Neural progenitor cell (in vitro differentiated cells): ENCODE results near the gene C19orf81. TPM values are rescaled to one million over a fixed set of nuclear protein-coding genes. Genes with fewer than 3 reads are reported as not detected.

Experiments
- DNase-seq: peaks from one replicate; pipeline ENCODE4 v3.0.0-alpha.2; 2016; ENCODE audit warnings: low spot score
- H2AFZ ChIP-seq: fragments of 200-600 bp; sonication (generic); replicated peaks from 2 replicates; pipeline ENCODE4 v1.6.1; 2016; ENCODE audit warnings: antibody characterized with exemption
- H3F3A ChIP-seq: fragments of 200-600 bp; sonication (generic); 2 replicates; pipeline ENCODE4 v1.6.1; 2016; ENCODE audit warnings: antibody characterized with exemption, low read depth
- H3K27ac ChIP-seq: fragments of 200-600 bp; sonication (generic); 2 replicates; pipeline ENCODE4 v1.5.1; 2016; ENCODE audit warnings: mild to moderate bottlenecking
- H3K27me3 ChIP-seq: fragments of 200-600 bp; sonication (generic); 2 replicates; pipeline ENCODE4 v1.6.1; 2016; ENCODE audit warnings: mild to moderate bottlenecking, moderate library complexity
- H3K36me3 ChIP-seq: fragments of 200-600 bp; sonication (generic); 2 replicates; pipeline ENCODE4 v1.5.1; 2016
- H3K4me1 ChIP-seq: fragments of 200-600 bp; sonication (generic); 2 replicates; pipeline ENCODE4 v1.6.1; 2016; ENCODE audit warnings: mixed run types
- H3K4me2 ChIP-seq: fragments of 200-600 bp; sonication (generic); 2 replicates; pipeline ENCODE4 v1.6.1; 2016
- H3K4me3 ChIP-seq: fragments of 200-600 bp; sonication (generic); 2 replicates; pipeline ENCODE4 v1.5.1; 2016
- H3K79me2 ChIP-seq: fragments of 200-600 bp; sonication (generic); 2 replicates; pipeline ENCODE4 v1.6.1; 2016; ENCODE audit warnings: low read depth
- H3K9ac ChIP-seq: fragments of 200-600 bp; sonication (generic); 2 replicates; pipeline ENCODE4 v1.6.1; 2016
- H3K9me3 ChIP-seq: fragments of 200-600 bp; sonication (generic); 2 replicates; pipeline ENCODE4 v1.5.1; 2016; ENCODE audit warnings: low read depth
- H4K20me1 ChIP-seq: fragments of 200-600 bp; sonication (generic); 2 replicates; pipeline ENCODE4 v1.6.1; 2016; ENCODE audit warnings: low read depth
- H3K27ac Mint-ChIP-seq: 3 replicates; pipeline ENCODE4 v1.8.0; 2021; ENCODE audit warnings: mixed read lengths
- H3K27me3 Mint-ChIP-seq: 2 replicates; pipeline ENCODE4 v1.8.0; 2022; ENCODE audit warnings: low read depth, mild to moderate bottlenecking, inconsistent platforms, moderate library complexity, mixed read lengths; ENCODE audit not compliant: insufficient read depth
- H3K36me3 Mint-ChIP-seq: 3 replicates; pipeline ENCODE4 v1.8.0; 2021; ENCODE audit warnings: mixed read lengths
- H3K4me1 Mint-ChIP-seq: 3 replicates; pipeline ENCODE4 v1.8.0; 2021; ENCODE audit warnings: mixed read lengths
- H3K4me3 Mint-ChIP-seq: 3 replicates; pipeline ENCODE4 v1.8.0; 2021; ENCODE audit warnings: mild to moderate bottlenecking, moderate library complexity, mixed read lengths
- H3K9me3 Mint-ChIP-seq: 3 replicates; pipeline ENCODE4 v1.8.0; 2020; ENCODE audit warnings: mixed read lengths
- EZH2 ChIP-seq: fragments of 200-600 bp; sonication (generic); IDR thresholded peaks from 2 replicates; pipeline ENCODE4 v1.6.1; 2017; ENCODE audit warnings: antibody characterized with exemption, mild to moderate bottlenecking, moderate library complexity
- EZH2phosphoT487 ChIP-seq: fragments of 200-600 bp; sonication (generic); IDR thresholded peaks from 2 replicates; pipeline ENCODE4 v1.6.1; 2017; ENCODE audit warnings: antibody characterized with exemption
- total RNA-seq: library from RNA; depleted of rRNA; stranded (reverse); fragments of >200 nt; gene quantifications from 2 replicates; pipeline ENCODE4 v1.2.3, GENCODE V29; 2015; ENCODE audit warnings: low replicate concordance
- TF ChIP-seq, protein P1 (sequence below): fragments of 200-600 bp; sonication (generic); IDR thresholded peaks from 2 replicates; pipeline ENCODE4 v1.5.1; 2017; ENCODE audit warnings: antibody characterized with exemption, mild to moderate bottlenecking

Gene C19orf81
- total RNA-seq, 1 donor from 2014 or later: 1.3 TPM

DNA sequence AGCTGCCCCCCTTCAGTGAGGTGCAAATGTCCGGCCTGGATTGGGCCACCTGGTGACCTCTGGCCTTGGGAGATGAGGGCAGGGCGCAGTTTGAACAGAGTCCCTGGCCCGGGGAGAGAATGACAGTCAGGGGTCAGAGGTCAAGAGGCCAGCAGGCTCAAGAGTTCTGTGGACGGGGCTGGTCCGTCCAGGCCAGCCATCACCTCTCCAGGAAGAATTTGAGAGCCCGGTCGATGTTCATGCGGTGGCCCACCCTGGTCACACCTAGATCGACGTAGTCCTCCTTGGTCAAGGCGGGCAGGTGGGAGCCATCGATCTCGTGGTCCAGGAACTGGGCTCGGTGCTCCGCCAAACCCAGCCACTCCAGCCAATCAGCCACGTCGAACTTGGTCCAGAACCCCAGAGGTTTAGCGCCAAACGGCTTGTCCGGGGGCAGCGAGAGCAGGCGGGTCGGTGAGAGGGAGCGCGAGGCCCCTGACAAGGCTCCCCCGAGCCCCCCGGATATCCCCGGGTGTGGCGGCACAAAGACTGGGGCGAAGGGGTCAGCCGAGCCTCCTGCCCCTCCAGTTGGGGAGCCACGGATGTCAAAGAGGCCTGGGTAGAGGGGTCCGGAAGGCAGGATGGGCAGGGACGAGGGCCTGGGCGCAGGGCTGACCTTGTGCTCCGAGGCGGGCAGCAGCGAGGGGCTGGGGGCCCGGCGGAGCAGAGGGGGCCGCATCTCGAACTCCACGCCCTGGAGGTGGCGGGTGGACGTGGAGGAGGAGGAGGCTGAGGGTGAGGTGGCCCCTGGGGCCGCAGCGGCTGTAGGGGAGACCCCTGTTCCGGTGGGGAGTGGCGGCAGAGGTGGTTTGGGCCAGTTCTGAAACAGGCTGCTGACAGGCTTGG, 12.8 kb downstream of the C19orf81 start:
- H3K9ac ChIP-seq: no peak overlapping the region
- no peaks in the 10 kb centered on the region for H4K20me1 ChIP-seq
- peaks cover 31% of the 10 kb centered on the region for H3K4me1 Mint-ChIP-seq
- no peak for DNase-seq
- H3K36me3 Mint-ChIP-seq: peaks cover 5% of the 10 kb centered on the region
- peaks cover 7% of the 10 kb centered on the region for H3F3A ChIP-seq
- H3K4me2 ChIP-seq: no peak overlapping the region
- H3K79me2 ChIP-seq: no peaks in the 10 kb centered on the region
- peak overlapping the region; percentile 32 for H3K27ac Mint-ChIP-seq
- H3K9me3 ChIP-seq: no peaks in the 10 kb centered on the region
- H3K4me3 ChIP-seq: no peak overlapping the region
- TF ChIP-seq EZH2 (no peak), EZH2phosphoT487 (no peak)
- TF ChIP-seq, protein P1, sequence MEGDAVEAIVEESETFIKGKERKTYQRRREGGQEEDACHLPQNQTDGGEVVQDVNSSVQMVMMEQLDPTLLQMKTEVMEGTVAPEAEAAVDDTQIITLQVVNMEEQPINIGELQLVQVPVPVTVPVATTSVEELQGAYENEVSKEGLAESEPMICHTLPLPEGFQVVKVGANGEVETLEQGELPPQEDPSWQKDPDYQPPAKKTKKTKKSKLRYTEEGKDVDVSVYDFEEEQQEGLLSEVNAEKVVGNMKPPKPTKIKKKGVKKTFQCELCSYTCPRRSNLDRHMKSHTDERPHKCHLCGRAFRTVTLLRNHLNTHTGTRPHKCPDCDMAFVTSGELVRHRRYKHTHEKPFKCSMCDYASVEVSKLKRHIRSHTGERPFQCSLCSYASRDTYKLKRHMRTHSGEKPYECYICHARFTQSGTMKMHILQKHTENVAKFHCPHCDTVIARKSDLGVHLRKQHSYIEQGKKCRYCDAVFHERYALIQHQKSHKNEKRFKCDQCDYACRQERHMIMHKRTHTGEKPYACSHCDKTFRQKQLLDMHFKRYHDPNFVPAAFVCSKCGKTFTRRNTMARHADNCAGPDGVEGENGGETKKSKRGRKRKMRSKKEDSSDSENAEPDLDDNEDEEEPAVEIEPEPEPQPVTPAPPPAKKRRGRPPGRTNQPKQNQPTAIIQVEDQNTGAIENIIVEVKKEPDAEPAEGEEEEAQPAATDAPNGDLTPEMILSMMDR: no peak
- no peak overlapping the region for H3K27ac ChIP-seq
- no peak overlapping the region for H3K4me3 Mint-ChIP-seq
- H3K27me3 Mint-ChIP-seq: peaks cover 20% of the 10 kb centered on the region
- no peaks in the 10 kb centered on the region for H3K9me3 Mint-ChIP-seq
- H2AFZ ChIP-seq: no peak overlapping the region
- no peaks in the 10 kb centered on the region for H3K36me3 ChIP-seq
- peaks cover 13% of the 10 kb centered on the region for H3K27me3 ChIP-seq
- no peaks in the 10 kb centered on the region for H3K4me1 ChIP-seq

DNA sequence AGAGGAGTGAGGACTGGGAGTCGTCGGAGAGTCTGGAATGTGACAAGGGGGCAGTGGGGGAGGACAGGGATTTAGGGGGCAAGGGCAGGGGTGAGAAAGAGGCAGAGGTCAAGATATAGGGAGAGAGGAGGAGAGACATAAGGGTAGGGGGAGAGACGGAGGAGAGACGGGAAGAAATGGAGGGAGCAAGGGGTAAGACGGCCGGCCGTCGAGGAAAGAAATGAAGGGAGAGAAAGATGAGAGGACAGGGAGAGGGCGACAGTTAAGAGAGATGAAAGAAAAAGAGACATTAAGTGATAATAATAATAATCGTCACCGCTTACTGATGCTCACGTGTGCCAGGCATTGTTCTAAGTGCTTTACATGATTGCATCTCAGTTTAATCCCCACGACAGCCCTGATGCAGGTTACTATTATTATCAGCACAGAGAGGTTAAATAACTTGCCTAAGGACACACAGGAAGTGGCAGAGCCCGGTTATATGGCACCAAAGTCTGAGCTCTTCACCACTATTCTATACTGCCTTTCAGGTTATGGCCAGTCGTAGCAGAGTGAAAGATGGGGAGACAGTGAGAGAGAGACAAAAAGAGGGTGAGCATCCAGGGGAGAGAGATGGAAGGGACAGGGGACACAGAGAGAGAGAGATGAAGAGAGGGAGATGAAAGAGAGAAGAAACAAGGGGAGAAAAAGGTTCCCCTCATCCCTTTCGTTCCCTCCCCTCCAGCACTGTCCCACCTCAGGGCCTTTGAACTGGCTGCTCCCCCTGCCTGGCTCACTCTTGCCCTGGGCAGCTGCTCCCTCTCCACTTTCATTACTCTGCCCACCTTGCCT, 13.6 kb downstream of the C19orf81 start:
- peak overlapping the region; percentile 76 for H3K4me3 Mint-ChIP-seq
- Histone ChIP-seq H3K9ac (no peak overlapping the region), H3K36me3 (no peaks in the 10 kb centered on the region), H2AFZ (no peak overlapping the region), H3K27me3 (peaks cover 19% of the 10 kb centered on the region), H3K4me3 (no peak overlapping the region), H4K20me1 (no peaks in the 10 kb centered on the region), H3K4me2 (no peak overlapping the region), H3K27ac (no peak overlapping the region), H3K79me2 (no peaks in the 10 kb centered on the region), H3K9me3 (no peaks in the 10 kb centered on the region), H3K4me1 (no peaks in the 10 kb centered on the region), H3F3A (peaks cover 7% of the 10 kb centered on the region)
- peaks cover 5% of the 10 kb centered on the region for H3K36me3 Mint-ChIP-seq
- peaks cover 24% of the 10 kb centered on the region for H3K4me1 Mint-ChIP-seq
- peaks cover 21% of the 10 kb centered on the region for H3K27me3 Mint-ChIP-seq
- no peaks in the 10 kb centered on the region for H3K9me3 Mint-ChIP-seq
- no peak for DNase-seq
- no peak for TF ChIP-seq EZH2phosphoT487
- H3K27ac Mint-ChIP-seq: peak overlapping the region; percentile 72

DNA sequence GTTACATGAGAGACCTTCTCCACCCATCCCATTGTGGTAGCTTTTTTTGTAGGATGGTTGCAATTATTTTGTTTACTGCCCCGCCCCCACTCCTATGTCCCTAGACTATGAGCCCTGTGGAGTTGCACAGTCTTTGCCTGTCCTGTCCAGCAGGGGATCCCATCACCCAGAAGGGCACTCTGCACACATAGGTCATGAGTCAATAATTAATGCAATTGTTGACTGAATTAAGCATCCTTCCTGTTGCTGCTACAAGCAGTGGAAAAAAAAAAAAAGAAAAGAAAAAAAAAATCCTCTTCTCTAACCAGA, 14.2 kb downstream of the C19orf81 start:
- no peaks in the 10 kb centered on the region for H3K79me2 ChIP-seq
- no peak overlapping the region for H3K27ac ChIP-seq
- Mint-ChIP-seq H3K4me1 (peaks cover 24% of the 10 kb centered on the region), H3K27ac (peak overlapping the region; percentile 72), H3K4me3 (peak overlapping the region; percentile 76), H3K27me3 (peaks cover 21% of the 10 kb centered on the region), H3K36me3 (peaks cover 5% of the 10 kb centered on the region), H3K9me3 (no peaks in the 10 kb centered on the region)
- no peak overlapping the region for H3K9ac ChIP-seq
- no peaks in the 10 kb centered on the region for H3K36me3 ChIP-seq
- no peak overlapping the region for H3K4me2 ChIP-seq
- H3K4me1 ChIP-seq: no peaks in the 10 kb centered on the region
- H3K9me3 ChIP-seq: no peaks in the 10 kb centered on the region
- peaks cover 6% of the 10 kb centered on the region for H3F3A ChIP-seq
- DNase-seq: no peak
- H3K4me3 ChIP-seq: no peak overlapping the region
- H3K27me3 ChIP-seq: peaks cover 25% of the 10 kb centered on the region
- H2AFZ ChIP-seq: no peak overlapping the region
- H4K20me1 ChIP-seq: no peaks in the 10 kb centered on the region
- TF ChIP-seq, protein P1: peak; percentile 12
- TF ChIP-seq EZH2phosphoT487 (no peak), EZH2 (no peak)
